ENCODE data around the gene FNDC4.

- TF ChIP-seq EZH2 (IDR thresholded peaks at IDR 0.05; ENCODE audit: insufficient read depth, poor library complexity, severe bottlenecking) (no peak), EZH2phosphoT487 (IDR thresholded peaks at IDR 0.05; ENCODE audit: insufficient read depth, low read depth) (no peak)
Measured at GRCh38 chr2:27441958-27442919, 52.8 kb downstream of the FNDC4 start, which contains the start of gene KRTCAP3.
